HG03139 (cell line): ENCODE results near the gene NFYA.

Source experiments
- ATAC-seq: cut with Tn5 transposase; IDR thresholded peaks from one replicate; pipeline ENCODE4 v1.9.1; 2021; ENCODE audit not compliant: unreplicated experiment

NFYA gene

GRCh38 chr6:41046084-41046483 lies 26.7 kb upstream of the NFYA start:
- ATAC-seq, result no peak

GRCh38 chr6:41047306-41047705 lies 25.5 kb upstream of the NFYA start:
- ATAC-seq, result no peak

GRCh38 chr6:41047745-41048732 lies 24.7 kb upstream of the NFYA start:
- no peak for ATAC-seq

GRCh38 chr6:41049521-41049920 lies 23.3 kb upstream of the NFYA start:
- no peak for ATAC-seq

GRCh38 chr6:41049955-41050354 lies 22.8 kb upstream of the NFYA start:
- ATAC-seq, result no peak

- ATAC-seq, result no peak
These were observed 22.2 kb upstream of the NFYA start for GRCh38 chr6:41050536-41050935.

GRCh38 chr6:41051873-41052272 lies 20.9 kb upstream of the NFYA start:
- no peak for ATAC-seq

GRCh38 chr6:41053041-41053440 lies 19.7 kb upstream of the NFYA start, which contains the start of gene APOBEC2:
Gene APOBEC2 (plus strand): TSS chr6:41053202. CDS start chr6:41053348, 146 bp downstream.
- ATAC-seq, result no peak

- ATAC-seq, result no peak
These were observed 18.3 kb upstream of the NFYA start for GRCh38 chr6:41054511-41054910.

GRCh38 chr6:41055149-41055548 lies 17.6 kb upstream of the NFYA start:
- ATAC-seq, result no peak

- no peak for ATAC-seq
These were observed 15.8 kb upstream of the NFYA start for GRCh38 chr6:41056768-41057490.

- no peak for ATAC-seq
These were observed 14.0 kb upstream of the NFYA start for GRCh38 chr6:41058783-41059181.

GRCh38 chr6:41059556-41059955 lies 13.2 kb upstream of the NFYA start:
- no peak for ATAC-seq

- ATAC-seq, result no peak
These were observed 11.5 kb upstream of the NFYA start for GRCh38 chr6:41061196-41061726.

GRCh38 chr6:41062056-41062455 lies 10.7 kb upstream of the NFYA start:
- ATAC-seq, result no peak

- no peak for ATAC-seq
These were observed 8.9 kb upstream of the NFYA start for GRCh38 chr6:41063884-41064285.

GRCh38 chr6:41064841-41065240 lies 7.9 kb upstream of the NFYA start:
- no peak for ATAC-seq

GRCh38 chr6:41065550-41066026 lies 7.2 kb upstream of the NFYA start:
- no peak for ATAC-seq

GRCh38 chr6:41066867-41067304 lies 5.9 kb upstream of the NFYA start:
- ATAC-seq, result no peak

GRCh38 chr6:41071501-41071922 lies 1.3 kb upstream of the NFYA start:
- ATAC-seq, result peak; percentile 9
